Bronchus fibroblast of lung (primary cell): Measurements from ENCODE around the gene ZNF830. TPM values are rescaled to one million over a fixed set of nuclear protein-coding genes. Genes with fewer than 3 reads are reported as not detected.

Source experiments
- total RNA-seq: library from RNA; depleted of rRNA; stranded (reverse); fragments of >200 nt; gene quantifications from 2 replicates; pipeline ENCODE4 v1.2.3, GENCODE V29; 2015

ZNF830 gene, protein sequence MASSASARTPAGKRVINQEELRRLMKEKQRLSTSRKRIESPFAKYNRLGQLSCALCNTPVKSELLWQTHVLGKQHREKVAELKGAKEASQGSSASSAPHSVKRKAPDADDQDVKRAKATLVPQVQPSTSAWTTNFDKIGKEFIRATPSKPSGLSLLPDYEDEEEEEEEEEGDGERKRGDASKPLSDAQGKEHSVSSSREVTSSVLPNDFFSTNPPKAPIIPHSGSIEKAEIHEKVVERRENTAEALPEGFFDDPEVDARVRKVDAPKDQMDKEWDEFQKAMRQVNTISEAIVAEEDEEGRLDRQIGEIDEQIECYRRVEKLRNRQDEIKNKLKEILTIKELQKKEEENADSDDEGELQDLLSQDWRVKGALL
- total RNA-seq, result 6.7 and 7.4 TPM in 2 replicates

DNA sequence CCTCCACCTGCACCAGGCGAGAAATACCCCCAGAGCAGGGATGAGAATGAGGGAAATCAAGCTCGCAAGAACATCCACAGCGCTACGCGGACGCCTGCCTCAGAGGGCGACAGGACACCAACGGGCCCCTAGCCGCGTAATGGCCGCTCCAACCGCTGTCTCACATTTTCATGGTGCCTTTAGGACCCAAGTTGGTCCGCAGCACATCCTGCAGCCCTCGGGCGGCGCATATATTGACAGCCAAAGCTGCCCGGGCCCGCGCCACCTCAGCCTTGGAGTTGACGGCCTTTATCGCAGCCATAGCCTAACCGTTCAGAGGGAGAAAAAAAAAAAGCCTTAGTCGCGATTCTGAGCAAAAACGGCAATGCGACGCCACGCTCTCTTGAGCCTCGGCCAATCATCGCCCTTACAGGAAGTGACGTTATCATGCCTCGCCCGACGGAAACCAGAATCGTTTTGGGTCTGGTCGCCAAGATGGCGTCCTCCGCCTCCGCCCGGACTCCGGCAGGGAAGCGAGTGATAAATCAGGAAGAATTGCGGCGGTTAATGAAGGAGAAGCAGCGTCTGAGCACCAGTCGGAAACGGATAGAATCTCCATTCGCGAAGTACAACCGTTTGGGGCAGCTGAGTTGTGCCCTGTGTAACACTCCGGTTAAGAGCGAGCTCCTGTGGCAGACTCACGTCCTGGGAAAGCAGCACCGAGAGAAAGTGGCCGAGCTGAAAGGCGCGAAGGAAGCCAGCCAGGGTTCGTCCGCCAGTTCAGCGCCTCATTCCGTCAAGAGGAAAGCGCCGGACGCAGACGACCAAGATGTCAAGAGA is at the start of gene ZNF830, which contains the start of gene CCT6B:
Gene ZNF830 (plus strand): TSS at position 448 of the 819 bp plus-strand sequence. CDS start 27 bp downstream, at position 475.
Gene CCT6B (minus strand): TSS at position 368 of the 819 bp plus-strand sequence. CDS start 67 bp downstream, at position 301.

DNA sequence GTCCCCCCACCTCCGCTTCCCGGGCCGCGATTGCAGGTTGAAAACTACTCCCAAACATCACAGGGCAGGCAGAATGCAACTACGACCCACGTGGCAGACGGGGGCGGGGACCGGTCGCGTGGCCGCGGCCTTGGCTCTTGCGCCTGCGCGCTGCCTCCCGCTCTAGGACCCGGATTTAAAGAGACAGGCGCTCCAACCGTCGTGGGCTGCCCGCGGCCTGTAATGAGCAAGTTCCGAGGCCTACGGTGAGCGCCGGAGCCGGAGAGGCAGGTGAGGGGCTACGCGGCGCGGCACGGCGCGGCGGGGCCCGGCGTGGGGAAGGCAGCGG is 19.0 kb downstream of the ZNF830 start, which contains the start of gene LIG3:
Gene LIG3 (plus strand): TSS at position 160 of the 328 bp plus-strand sequence. CDS start 2,494 bp downstream, outside the sequence.

Other genes starting within 250 kb of the ZNF830 start
- gene CCT6B, start 80 bp upstream of the ZNF830 start, total RNA-seq, result 0.15 and 0.17 TPM in 2 replicates
- 33.3 and 36.4 TPM in 2 replicates for gene LIG3, start 19.0 kb downstream of the ZNF830 start, total RNA-seq
- 12.8 and 13.5 TPM in 2 replicates for gene RFFL, start 102.2 kb downstream of the ZNF830 start, total RNA-seq
- 14.0 and 16.6 TPM in 2 replicates for gene RAD51D, start 158.3 kb downstream of the ZNF830 start, total RNA-seq
- gene FNDC8, start 160.1 kb downstream of the ZNF830 start, total RNA-seq, result not detected in 2 replicates
- 22.7 and 23.2 TPM in 2 replicates for gene NLE1, start 180.8 kb downstream of the ZNF830 start, total RNA-seq
- not detected in 2 replicates for gene UNC45B, start 186.3 kb downstream of the ZNF830 start, total RNA-seq
- gene SLC35G3, start 232.9 kb downstream of the ZNF830 start, total RNA-seq, result not detected in 2 replicates